HAP-1 (cell line): ENCODE measurements around the gene POU2F3.
"Not testable (repeated sequence)": the region's sequence is repeated elsewhere in the genome, so short reads cannot be mapped to it uniquely, and the experiment has no call there.

Experiments
- DNase-seq, 2 experiments: peaks; one replicate each; pipeline ENCODE4 v3.0.0-alpha.2; 2016 to 2020; ENCODE audit warnings: low spot score in 2 of 2
- H3K27me3 ChIP-seq: fragments of 250-450 bp; sonication (Bioruptor Pico); 2 replicates; pipeline ENCODE4 v1.5.1; 2020; ENCODE audit warnings: low read depth, mild to moderate bottlenecking, moderate library complexity
- H3K36me3 ChIP-seq: fragments of 250-450 bp; sonication (Bioruptor Pico); replicated peaks from 2 replicates; pipeline ENCODE4 v1.5.1; 2020; ENCODE audit warnings: mild to moderate bottlenecking
- H3K4me1 ChIP-seq: fragments of 250-450 bp; sonication (Bioruptor Pico); 2 replicates; pipeline ENCODE4 v1.5.1; 2020; ENCODE audit warnings: mild to moderate bottlenecking
- H3K4me3 ChIP-seq: fragments of 250-450 bp; sonication (Bioruptor Pico); 2 replicates; pipeline ENCODE4 v1.5.1; 2020; ENCODE audit warnings: mild to moderate bottlenecking, moderate library complexity
- H3K9me3 ChIP-seq: fragments of 250-450 bp; sonication (Bioruptor Pico); 2 replicates; pipeline ENCODE4 v1.5.1; 2020; ENCODE audit warnings: mild to moderate bottlenecking, moderate library complexity
- in situ Hi-C: fragments of 300-500 bp; cut with MboI; formaldehyde crosslinking; loops from 3 replicates; pipeline ENCODE4 v1.14.3; 2020; ENCODE audit warnings: low sequenced_read_pairs, inconsistent platforms, mixed read lengths

The POU2F3 gene

DNA sequence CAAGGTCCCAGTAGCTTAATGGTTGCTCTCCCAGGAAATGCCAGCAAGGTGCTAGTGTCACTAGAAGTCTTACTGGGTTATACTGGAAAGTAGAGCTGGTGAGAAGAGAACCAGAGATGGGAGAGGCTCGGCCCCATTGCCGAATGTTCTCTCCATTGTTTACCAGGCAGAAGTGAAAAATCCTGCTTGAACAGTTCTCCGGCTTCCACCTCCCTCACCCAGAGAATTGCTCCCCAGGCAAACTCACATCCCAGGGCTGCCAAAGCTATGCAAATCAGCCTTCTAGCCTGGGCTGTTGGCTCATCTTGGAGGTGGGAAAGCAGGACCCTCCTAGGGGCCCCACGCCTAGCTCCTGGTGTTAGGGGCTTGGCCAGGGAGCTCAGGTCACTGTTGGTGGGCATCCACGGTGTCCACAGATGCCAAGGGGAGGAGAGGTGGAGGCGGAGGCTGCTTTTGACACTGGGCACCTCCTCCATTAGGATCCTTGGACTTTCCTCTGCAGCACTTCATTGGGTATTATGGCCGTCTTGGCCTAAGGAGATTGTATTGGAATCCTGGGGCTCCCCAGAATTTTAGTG lies 20.1 kb downstream of the POU2F3 start:
- H3K36me3 ChIP-seq, result no peaks in the 10 kb centered on the region
- in situ Hi-C loops, result no loop called here
- H3K4me1 ChIP-seq, result peaks cover 6% of the 10 kb centered on the region; the same call in 1 of the 2 replicates
- H3K4me3 ChIP-seq, result no peak overlapping the region
- peaks cover 21% of the 10 kb centered on the region for H3K27me3 ChIP-seq
- no peaks in the 10 kb centered on the region for H3K9me3 ChIP-seq
- DNase-seq, result no peak

DNA sequence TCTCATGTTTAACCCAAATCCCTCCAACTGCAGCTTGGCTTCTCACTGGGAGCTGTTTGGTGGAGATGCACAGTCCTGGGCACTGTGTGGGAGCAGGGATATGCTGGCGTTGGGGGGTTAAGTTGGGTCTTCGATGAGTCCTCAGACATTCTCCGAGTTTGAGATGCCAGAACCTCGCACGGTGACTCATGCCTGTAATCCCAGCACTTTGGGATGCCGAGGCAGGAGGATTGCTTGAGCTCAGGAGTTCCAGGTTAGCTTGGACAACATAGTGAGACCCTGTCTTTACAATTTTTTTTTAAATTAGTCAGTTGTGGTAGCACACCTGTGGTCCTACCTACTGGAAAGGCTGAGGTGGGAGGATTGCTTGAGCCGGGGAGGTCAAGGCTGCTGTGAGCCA lies 20.7 kb downstream of the POU2F3 start:
- Histone ChIP-seq H3K4me1 (peaks cover 3% of the 10 kb centered on the region; the same call in 1 of the 2 replicates), H3K27me3 (peaks cover 20% of the 10 kb centered on the region), H3K9me3 (no peaks in the 10 kb centered on the region), H3K4me3 (no peak overlapping the region), H3K36me3 (no peaks in the 10 kb centered on the region)
- in situ Hi-C loops, result no loop called here
- DNase-seq, result no peak

DNA sequence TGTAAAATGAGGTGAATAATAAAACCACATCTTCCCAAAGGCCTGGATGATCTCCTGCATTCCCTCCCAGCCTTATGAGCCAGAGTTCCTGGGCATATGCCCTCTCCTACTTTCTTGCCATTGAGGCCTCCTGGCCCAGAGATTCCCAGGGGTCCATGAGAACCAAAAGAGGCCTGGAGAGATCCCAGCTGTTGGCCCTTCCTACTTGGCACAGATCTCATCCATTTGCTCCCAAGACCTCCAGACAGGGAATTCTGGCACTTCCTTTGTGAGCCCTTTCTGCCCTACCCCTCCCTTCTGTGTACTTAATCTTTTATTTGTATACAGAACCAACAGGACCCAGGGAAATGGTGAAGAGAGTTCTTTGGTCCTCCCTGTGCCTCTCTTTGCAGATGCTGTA lies 21.4 kb downstream of the POU2F3 start:
- Histone ChIP-seq H3K4me3 (no peak overlapping the region), H3K36me3 (no peaks in the 10 kb centered on the region), H3K27me3 (peaks cover 13% of the 10 kb centered on the region), H3K9me3 (no peaks in the 10 kb centered on the region), H3K4me1 (no peaks in the 10 kb centered on the region)
- in situ Hi-C loops, result no loop called here
- DNase-seq, result no peak

DNA sequence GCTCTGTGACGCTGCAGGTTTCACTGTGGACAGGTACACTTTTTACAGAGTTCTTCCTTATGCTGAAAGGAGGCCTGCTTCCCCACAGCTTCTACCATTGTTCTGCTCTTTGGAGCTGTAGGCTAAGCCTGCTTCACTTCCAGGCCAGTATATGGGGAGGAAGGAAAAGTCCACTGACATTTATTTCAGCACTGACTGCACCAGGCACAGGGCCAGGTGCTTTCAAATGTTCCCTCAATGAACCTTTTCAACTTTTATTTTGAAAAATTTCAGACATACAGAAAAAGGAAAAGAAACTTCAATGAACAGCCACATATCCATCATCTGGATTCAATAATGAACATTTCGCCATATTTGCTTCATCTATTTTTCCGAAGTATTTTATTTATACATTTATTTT lies 22.0 kb downstream of the POU2F3 start:
- H3K27me3 ChIP-seq, result peaks cover 11% of the 10 kb centered on the region; the same call in 1 of the 2 replicates
- H3K36me3 ChIP-seq, result no peaks in the 10 kb centered on the region
- in situ Hi-C loops, result no loop called here
- no peaks in the 10 kb centered on the region for H3K9me3 ChIP-seq
- no peak overlapping the region for H3K4me3 ChIP-seq
- H3K4me1 ChIP-seq, result no peaks in the 10 kb centered on the region
- no peak for DNase-seq

DNA sequence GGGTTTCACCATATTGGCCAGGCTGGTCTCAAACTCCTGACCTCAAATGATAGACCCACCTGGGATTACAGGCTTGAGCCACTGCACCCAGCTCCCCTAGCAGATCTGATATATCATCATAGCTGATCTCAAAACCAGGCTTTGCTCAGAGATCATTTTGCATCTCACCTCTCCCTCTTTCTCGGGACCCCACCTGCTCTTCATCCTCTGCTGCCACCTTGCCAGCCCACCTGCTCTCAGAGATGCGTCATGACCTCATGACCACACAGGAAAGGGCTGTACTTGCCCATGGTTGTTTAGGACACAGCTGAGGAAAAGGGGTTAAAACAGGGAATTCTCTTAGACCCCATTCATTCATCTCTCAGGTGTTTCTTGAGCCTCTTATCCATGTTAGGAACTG lies 27.4 kb downstream of the POU2F3 start:
- in situ Hi-C loops, result no loop called here
- no peaks in the 10 kb centered on the region for H3K36me3 ChIP-seq
- no peaks in the 10 kb centered on the region for H3K4me1 ChIP-seq
- peaks cover 26% of the 10 kb centered on the region for H3K27me3 ChIP-seq
- no peak overlapping the region for H3K4me3 ChIP-seq
- no peak for DNase-seq
- no peaks in the 10 kb centered on the region for H3K9me3 ChIP-seq

DNA sequence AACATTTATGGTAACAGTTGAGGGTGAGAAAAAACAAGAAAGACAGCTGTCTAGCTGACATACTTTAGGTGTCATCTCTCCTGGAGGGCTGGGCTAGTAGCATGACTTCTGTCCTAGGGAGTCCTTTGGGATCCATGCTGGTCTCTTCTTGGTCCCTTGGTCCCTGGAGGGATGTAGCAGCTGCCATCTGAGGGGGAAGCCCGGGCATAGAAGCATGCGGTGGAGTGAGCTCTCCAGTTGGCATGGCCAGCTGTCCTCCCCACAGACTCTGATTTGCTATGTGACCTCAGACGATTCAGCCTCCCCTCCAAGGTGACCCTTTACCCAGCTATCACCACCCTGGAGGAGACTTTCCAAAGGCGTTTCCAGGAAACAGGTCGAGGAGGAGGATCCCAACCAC lies 28.7 kb downstream of the POU2F3 start:
- H3K4me3 ChIP-seq, result no peak overlapping the region
- no peaks in the 10 kb centered on the region for H3K36me3 ChIP-seq
- no peaks in the 10 kb centered on the region for H3K4me1 ChIP-seq
- in situ Hi-C loops, result no loop called here
- no peaks in the 10 kb centered on the region for H3K9me3 ChIP-seq
- no peak for DNase-seq
- peaks cover 23% of the 10 kb centered on the region for H3K27me3 ChIP-seq

DNA sequence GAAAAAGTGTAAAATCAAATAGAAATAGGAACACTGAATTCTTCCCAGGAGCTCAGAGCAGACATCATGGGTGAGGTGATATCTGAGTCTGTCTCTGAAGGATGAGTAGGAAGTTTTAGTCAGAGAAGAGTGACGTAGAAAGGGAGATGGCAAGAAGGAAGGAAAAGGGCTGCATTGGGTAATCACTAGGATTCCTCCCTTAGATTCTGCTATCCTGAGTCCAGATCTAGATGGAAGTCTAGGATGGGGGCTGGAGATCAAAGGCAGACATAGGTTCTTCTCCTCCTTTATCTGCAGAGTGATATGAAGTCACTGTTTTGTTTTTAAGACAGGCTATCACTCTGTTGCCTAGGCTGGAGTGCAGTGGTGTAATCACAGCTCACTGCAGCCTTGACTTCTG lies 30.4 kb downstream of the POU2F3 start:
- DNase-seq, result no peak
- no peak overlapping the region for H3K4me3 ChIP-seq
- peaks cover 23% of the 10 kb centered on the region for H3K27me3 ChIP-seq
- H3K9me3 ChIP-seq, result no peaks in the 10 kb centered on the region
- in situ Hi-C loops, result no loop called here
- H3K36me3 ChIP-seq, result no peaks in the 10 kb centered on the region
- H3K4me1 ChIP-seq, result no peaks in the 10 kb centered on the region

DNA sequence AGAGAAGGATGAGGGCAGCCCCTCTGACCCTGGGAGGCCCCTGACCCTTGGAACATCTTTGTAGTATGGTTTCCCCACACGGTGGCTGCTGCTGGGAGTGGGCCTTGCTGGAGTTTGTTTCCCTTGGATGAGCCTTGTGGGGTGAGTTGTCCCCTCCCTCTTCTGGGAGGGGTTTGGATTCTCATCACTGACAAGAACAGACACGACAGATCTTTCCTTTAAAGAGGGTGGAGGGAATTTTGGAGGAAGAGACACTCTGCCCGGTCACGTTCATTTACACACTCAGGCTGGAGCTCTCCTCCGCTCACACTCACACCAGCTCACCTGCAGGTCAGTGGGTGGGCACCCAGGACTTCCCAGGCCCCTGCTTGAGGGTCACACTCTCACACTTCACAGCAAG lies 31.7 kb downstream of the POU2F3 start:
- DNase-seq, result no peak
- Histone ChIP-seq H3K36me3 (no peaks in the 10 kb centered on the region), H3K9me3 (no peaks in the 10 kb centered on the region), H3K4me1 (no peaks in the 10 kb centered on the region), H3K4me3 (no peak overlapping the region), H3K27me3 (peaks cover 23% of the 10 kb centered on the region)
- in situ Hi-C loops, result no loop called here

DNA sequence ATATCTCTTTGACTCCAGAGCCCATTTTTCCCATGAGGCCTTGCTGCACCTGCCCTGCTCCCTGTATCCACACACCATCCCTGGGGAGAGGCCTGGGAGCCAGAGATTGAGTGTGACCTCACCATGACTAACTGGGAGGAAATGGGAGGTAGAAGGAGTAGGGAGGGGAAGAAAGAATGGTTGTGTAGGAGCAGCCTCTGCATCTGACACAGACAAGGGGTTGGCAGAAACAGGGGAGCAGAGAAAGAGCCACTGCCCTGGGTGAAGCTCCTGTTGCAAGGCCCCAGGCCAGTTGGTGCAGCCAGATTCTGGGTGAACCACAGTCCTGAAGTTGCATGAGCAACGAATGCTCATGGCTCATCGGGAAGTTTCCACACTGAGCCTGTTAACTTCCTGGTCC lies 32.4 kb downstream of the POU2F3 start:
- in situ Hi-C loops, result no loop called here
- no peak for DNase-seq
- Histone ChIP-seq H3K9me3 (no peaks in the 10 kb centered on the region), H3K36me3 (no peaks in the 10 kb centered on the region), H3K27me3 (peaks cover 23% of the 10 kb centered on the region), H3K4me3 (no peak overlapping the region), H3K4me1 (no peaks in the 10 kb centered on the region)

DNA sequence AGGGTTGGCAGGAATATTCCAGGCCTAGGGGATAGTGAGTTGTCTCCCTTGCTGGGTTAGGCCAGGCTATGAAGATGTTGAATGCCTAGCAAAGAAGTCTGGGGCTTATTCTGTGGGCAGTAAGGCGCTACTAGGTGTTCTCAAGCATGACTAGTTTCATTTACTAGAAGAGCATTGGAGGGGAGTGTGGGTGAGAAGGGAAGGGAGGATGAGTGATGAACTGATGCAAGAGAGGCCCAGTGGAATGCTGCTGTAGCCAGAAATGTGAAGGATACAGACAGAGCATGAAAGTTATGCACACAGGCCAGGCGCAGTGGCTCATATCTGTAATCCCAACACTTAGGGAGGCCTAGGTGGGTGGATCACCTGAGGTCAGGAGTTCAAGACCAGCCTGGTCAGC lies 33.5 kb downstream of the POU2F3 start:
- Histone ChIP-seq H3K36me3 (no peaks in the 10 kb centered on the region), H3K4me3 (no peak overlapping the region), H3K9me3 (no peaks in the 10 kb centered on the region), H3K4me1 (no peaks in the 10 kb centered on the region), H3K27me3 (peaks cover 16% of the 10 kb centered on the region)
- in situ Hi-C loops, result no loop called here
- DNase-seq, result no peak

DNA sequence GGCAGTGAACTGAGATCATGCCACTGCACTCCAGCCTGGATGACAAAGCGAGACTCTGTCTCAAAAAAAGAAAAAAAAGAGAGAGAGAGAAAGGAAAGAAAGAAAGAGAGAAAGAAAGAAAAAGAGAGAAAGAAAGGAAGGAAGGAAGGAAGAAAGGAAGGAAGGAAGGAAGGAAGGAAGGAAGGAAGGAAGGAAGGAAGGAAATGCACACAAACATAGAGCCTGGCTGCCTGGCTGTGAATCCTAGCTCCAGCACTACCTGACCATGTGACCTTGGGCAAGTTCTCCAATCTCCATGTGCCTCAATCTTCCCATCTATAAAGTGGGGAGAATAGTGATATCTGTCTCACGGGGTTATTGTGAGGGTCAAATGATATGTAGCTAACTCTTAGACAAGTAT lies 34.0 kb downstream of the POU2F3 start:
- H3K9me3 ChIP-seq, H3K36me3 ChIP-seq, H3K4me3 ChIP-seq, in situ Hi-C loops, H3K4me1 ChIP-seq, DNase-seq: not testable (repeated sequence)
- peaks cover 11% of the 10 kb centered on the region for H3K27me3 ChIP-seq

DNA sequence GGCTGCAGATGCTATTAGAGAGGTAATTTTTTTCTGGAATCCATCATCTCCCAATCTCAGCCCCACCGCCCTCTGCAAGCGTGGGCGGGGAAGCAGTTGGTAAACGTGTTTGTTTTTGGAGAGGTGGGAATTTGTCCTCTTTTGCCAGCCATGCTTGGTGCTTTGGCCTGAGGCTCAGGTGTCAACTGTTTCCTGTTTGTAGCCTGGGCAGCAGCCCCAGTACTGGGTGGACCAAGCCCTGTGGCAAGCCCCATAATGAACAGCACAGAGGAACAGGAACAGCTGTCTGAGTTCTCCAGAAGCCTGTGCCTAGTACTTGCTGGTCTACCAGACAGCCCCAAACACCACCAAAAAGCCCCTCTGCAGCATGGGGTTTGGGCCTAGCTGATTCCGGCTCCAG lies 39.6 kb downstream of the POU2F3 start:
- H3K27me3 ChIP-seq, result no peaks in the 10 kb centered on the region
- no peaks in the 10 kb centered on the region for H3K9me3 ChIP-seq
- no peaks in the 10 kb centered on the region for H3K4me1 ChIP-seq
- H3K4me3 ChIP-seq, result no peak overlapping the region
- no peak for DNase-seq
- in situ Hi-C loops, result no loop called here
- no peaks in the 10 kb centered on the region for H3K36me3 ChIP-seq

DNA sequence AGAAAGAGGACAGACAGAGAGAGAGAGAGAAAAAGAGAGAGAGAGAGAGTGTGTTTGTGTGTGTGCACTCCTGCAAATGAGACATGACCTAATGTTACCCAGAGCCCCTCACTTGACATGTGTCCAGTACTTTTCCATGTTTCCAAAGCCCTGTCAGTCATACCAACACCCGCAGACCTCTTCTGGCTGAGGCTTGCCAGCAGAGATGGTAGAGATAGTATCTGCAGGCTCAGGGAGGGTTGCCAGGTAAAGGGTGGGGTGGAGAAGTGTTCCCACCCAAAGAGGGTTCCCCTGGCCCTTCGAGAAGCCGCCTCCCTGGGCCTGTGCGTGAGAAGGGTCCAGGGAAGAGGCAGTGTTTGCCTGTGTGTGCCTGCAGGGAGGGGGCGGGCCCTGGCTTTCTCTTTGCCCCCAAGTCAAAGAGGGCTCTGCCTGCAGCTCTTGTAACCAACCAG lies 40.7 kb downstream of the POU2F3 start:
- no peak for DNase-seq
- H3K27me3 ChIP-seq, result no peaks in the 10 kb centered on the region
- H3K9me3 ChIP-seq, result no peaks in the 10 kb centered on the region
- no peaks in the 10 kb centered on the region for H3K4me1 ChIP-seq
- in situ Hi-C loops, result no loop called here
- no peak overlapping the region for H3K4me3 ChIP-seq
- H3K36me3 ChIP-seq, result no peaks in the 10 kb centered on the region

DNA sequence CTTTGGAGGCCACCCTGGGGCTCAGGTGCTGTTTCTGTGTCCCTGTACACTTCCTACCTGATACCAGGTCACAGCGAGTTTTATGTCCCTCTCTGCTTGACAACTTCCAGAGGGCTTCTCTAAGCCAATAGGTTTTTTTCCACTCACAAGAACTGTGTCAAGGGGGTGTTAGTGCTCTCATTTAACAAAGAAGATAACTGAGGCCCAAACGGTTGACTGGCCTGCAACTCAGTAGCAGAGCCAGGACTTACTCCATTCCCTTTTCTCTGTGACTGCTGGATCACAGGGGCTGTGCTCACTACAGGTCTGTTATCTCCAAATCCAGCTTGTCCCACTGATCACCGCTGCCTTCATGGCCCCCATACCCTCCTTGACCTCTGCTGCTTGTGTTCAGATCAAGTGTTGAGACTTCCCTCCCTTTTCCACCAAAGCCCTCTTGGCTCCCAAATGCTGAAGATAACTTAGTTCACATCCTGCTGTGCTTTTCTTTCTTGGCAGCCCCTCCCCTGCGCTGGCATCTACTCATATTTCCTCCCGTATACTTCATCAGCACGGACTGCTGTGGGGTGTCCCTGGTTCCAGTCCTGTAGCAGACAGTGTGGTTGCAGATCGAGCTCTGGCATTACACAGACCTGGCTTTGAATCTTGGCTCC lies 41.3 kb downstream of the POU2F3 start:
- no peaks in the 10 kb centered on the region for H3K36me3 ChIP-seq
- no peak overlapping the region for H3K4me3 ChIP-seq
- DNase-seq, result no peak
- no peaks in the 10 kb centered on the region for H3K9me3 ChIP-seq
- in situ Hi-C loops, result no loop called here
- H3K4me1 ChIP-seq, result no peaks in the 10 kb centered on the region
- no peaks in the 10 kb centered on the region for H3K27me3 ChIP-seq

DNA sequence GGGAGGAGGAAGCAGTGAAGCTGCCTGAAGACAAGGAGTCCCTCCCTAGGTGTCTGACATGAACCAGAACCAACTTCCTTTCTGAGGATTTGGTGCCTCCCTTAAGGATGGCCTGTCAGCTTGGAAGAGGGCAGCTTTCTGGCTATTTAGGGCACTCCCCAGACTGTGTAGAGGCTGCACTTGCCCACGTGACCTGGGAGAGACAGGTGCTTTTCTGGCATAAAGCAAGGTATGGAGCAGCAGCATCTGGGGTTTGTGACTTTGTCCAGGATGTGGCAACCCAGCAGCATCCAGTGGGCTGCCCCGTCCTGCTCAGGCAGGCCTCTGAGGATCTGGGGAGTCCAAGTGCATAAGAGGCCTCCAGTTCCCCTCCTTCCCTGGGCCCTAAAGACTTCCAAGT lies 43.2 kb downstream of the POU2F3 start:
- Histone ChIP-seq H3K36me3 (no peaks in the 10 kb centered on the region), H3K9me3 (no peaks in the 10 kb centered on the region), H3K4me1 (no peaks in the 10 kb centered on the region), H3K27me3 (no peaks in the 10 kb centered on the region), H3K4me3 (no peak overlapping the region)
- in situ Hi-C loops, result no loop called here
- DNase-seq, result no peak
